ENCODE results near the gene SAP25. TPM values are rescaled to one million over a fixed set of nuclear protein-coding genes. Genes with fewer than 3 reads are reported as not detected.

Gene SAP25
- total RNA-seq, 1 donor from 2014 or later = 13.5 TPM

DNA sequence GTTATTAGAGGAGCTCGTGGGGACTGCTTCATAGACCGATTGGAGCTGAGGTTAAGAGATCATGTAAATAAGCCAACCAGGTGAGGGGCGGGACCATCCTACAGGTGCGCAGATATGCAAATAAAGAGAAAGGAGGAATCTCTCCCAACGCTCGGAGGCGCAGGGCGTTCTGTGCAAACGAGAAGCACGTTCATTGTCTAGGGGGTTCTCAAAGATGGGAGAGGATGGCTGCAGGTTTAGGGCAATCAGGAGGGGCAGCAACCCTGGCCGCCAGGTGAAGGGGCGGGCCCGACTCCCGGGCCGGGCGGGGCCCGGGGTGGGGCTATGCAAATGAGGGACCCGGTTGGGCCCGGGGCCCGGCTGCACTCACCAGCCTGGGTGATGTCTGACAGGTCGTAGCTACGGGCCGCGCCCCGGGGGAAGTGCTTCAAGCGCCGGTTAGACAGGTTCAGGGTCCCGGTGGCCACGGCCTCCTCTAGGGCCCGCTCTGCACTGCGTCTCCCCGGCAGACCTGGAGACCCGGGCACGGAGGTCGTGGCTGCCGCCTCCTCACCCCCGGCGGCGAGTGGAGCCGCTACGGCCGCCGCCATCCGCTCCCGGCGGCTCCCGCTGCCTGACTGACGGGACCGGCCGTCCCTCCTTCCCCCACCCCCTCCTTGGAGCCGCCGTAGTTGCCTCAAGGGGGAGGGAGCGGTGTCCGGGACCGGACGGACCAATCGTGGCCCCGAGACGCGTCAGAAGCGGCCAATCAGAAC is 12.0 kb upstream of the SAP25 start, which contains the start of gene LRCH4:
LRCH4 (minus strand) TSS at position 619 of the 755 bp plus-strand sequence; CDS start at position 590, 29 bp downstream.
- Mint-ChIP-seq H3K9me3 (no peaks in the 10 kb centered on the region), H3K4me3 (peak within 1 kb of the TSS; percentile 91), H3K27me3 (ENCODE audit: low read depth) (no peaks in the 10 kb centered on the region), H3K36me3 (no peaks in the 10 kb centered on the region), H3K4me1 (peaks cover 51% of the 10 kb centered on the region), H3K27ac (peak within 1 kb of the TSS; percentile 96)
- peak in 1 of 2 experiments; percentile 72 for DNase-seq (ENCODE audit: low spot score in 2 of 2, unreplicated experiment in 2 of 2)
- TF ChIP-seq, protein P1, sequence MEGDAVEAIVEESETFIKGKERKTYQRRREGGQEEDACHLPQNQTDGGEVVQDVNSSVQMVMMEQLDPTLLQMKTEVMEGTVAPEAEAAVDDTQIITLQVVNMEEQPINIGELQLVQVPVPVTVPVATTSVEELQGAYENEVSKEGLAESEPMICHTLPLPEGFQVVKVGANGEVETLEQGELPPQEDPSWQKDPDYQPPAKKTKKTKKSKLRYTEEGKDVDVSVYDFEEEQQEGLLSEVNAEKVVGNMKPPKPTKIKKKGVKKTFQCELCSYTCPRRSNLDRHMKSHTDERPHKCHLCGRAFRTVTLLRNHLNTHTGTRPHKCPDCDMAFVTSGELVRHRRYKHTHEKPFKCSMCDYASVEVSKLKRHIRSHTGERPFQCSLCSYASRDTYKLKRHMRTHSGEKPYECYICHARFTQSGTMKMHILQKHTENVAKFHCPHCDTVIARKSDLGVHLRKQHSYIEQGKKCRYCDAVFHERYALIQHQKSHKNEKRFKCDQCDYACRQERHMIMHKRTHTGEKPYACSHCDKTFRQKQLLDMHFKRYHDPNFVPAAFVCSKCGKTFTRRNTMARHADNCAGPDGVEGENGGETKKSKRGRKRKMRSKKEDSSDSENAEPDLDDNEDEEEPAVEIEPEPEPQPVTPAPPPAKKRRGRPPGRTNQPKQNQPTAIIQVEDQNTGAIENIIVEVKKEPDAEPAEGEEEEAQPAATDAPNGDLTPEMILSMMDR (IDR thresholded peaks at IDR 0.05; ENCODE audit: unreplicated experiment) = no peak

DNA sequence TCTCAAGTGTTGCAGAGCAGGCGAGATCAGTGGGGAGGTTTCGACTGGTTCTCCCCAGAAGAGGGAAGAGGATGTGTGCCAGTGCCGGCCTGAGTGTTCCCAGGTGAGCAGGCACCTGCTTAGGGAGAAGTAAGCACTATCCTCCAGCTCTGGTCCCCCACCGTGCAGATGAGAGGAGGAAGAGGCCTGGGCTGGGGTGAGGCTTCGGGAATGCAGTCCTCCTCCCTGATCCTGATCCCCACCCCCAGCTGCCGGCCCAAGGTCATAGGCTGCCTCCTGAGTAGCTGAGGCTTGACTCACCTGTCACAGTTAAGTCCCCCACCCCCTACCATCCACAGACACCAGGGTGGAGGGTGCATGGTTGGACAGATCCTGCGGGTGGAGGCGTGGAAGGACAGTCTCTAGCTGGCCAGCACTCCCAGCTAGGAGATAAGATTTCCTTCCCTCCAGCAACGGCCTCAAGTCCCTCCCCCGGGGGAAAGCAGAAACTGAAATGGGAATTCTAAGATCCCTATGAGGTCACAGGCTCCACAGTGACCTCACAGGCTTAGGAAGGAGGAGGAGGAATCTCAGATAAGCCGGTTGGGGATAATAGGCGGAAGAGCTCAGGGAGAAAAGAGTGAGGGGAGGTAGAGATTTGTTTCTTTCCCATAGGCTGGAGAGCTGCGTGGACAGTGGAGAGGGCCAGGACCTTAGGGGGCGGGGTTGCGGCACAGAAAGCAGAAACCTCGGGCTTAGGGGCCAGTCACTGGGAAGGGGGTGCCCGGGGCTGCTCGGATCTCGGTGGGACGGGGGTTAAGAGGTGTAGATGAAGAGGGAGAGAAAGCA is 11.2 kb upstream of the SAP25 start:
- TF ChIP-seq, protein P1 (IDR thresholded peaks at IDR 0.05; ENCODE audit: unreplicated experiment) = no peak
- H3K9me3 Mint-ChIP-seq = no peaks in the 10 kb centered on the region
- H3K27me3 Mint-ChIP-seq (ENCODE audit: low read depth) = no peaks in the 10 kb centered on the region
- H3K36me3 Mint-ChIP-seq = no peaks in the 10 kb centered on the region
- peak overlapping the region; percentile 96 for H3K27ac Mint-ChIP-seq
- peaks cover 43% of the 10 kb centered on the region for H3K4me1 Mint-ChIP-seq
- H3K4me3 Mint-ChIP-seq = peak overlapping the region; percentile 91
- no peak for DNase-seq (ENCODE audit: low spot score in 2 of 2, unreplicated experiment in 2 of 2)

DNA sequence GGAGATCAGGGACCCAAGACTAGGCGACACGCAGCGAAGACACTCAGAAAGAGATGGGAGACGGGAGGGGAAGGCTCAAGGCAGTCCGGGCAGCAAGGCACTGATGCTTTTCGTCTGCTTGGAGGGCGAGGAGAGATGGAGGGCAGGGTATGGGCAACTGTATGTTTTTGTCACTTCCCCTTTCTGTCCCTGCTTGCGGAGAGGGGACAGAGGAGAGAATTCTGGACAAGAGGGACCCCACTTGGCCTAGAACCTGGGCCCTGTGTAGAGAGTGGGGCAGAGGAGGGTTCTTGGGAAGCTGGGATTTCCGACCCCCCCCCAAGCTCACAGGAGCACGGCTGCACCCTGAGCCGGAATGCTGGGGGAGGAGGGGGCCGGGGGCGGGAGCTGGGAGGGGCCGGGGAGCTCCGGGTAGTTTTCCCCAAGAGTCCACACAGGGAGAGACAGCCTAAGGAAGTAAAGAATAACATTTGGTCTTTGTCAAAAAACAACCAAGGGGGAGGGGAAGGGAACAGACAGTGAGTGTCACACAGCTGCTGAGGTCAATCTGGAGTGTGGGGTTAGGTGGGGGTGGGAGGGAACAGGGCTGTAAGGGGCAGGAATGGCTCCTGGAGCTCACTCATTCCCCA is 10.5 kb upstream of the SAP25 start:
- H3K27me3 Mint-ChIP-seq (ENCODE audit: low read depth) = no peaks in the 10 kb centered on the region
- TF ChIP-seq, protein P1 (IDR thresholded peaks at IDR 0.05; ENCODE audit: unreplicated experiment) = no peak
- peaks cover 36% of the 10 kb centered on the region for H3K4me1 Mint-ChIP-seq
- H3K27ac Mint-ChIP-seq = peak overlapping the region; percentile 96
- no peak for DNase-seq (ENCODE audit: low spot score in 2 of 2, unreplicated experiment in 2 of 2)
- H3K4me3 Mint-ChIP-seq = peak overlapping the region; percentile 91
- no peaks in the 10 kb centered on the region for H3K9me3 Mint-ChIP-seq
- H3K36me3 Mint-ChIP-seq = no peaks in the 10 kb centered on the region

DNA sequence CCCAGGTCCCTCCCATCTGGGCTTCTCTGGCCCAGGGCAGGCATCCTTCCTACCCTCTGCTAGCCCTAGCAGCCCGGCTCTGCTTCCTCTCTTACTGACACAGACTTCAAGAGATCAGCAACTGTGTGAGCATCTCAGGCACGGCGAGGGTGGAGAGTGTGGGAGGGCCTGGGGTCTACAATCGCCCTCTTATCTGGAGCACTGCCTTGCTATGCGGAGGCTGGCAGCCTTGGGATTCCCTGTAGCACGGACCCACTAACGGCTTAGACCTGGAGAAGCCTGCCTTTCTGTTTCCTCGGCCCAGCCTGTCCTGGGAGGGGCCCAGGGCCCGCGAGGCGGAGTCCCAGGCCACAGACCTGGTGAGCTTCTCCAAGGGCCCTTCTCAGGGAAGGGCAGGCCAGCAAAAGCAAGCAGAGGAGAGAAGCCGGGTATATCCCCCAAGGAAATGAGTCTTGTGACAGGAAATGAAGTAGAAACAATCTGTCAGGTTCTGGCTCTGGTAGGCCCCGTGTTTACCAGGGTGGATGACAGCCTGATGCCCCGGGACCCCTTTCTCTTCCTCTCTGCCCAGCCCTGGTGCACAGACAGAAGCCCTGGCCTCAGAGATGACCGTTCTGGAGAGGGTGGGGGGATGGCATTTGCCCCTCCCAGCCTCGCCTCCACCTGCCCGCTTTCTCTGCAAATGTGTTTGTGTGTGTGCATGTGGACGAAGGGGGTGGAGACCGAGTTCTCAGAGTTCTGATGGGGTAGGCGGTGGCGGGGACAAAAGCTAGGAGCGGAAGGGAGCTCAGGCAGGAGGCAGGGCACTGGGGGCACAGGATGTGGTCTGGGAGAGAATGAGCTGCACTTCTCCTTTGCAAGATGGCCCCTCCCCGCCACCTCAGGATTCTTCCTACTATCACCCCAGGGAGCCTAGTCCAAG is 9.7 kb upstream of the SAP25 start:
- no peaks in the 10 kb centered on the region for H3K27me3 Mint-ChIP-seq (ENCODE audit: low read depth)
- TF ChIP-seq, protein P1 (IDR thresholded peaks at IDR 0.05; ENCODE audit: unreplicated experiment) = no peak
- no peak for DNase-seq (ENCODE audit: low spot score in 2 of 2, unreplicated experiment in 2 of 2)
- peak overlapping the region; percentile 91 for H3K4me3 Mint-ChIP-seq
- H3K4me1 Mint-ChIP-seq = peaks cover 34% of the 10 kb centered on the region
- H3K27ac Mint-ChIP-seq = peak overlapping the region; percentile 91
- H3K9me3 Mint-ChIP-seq = no peaks in the 10 kb centered on the region
- no peaks in the 10 kb centered on the region for H3K36me3 Mint-ChIP-seq

DNA sequence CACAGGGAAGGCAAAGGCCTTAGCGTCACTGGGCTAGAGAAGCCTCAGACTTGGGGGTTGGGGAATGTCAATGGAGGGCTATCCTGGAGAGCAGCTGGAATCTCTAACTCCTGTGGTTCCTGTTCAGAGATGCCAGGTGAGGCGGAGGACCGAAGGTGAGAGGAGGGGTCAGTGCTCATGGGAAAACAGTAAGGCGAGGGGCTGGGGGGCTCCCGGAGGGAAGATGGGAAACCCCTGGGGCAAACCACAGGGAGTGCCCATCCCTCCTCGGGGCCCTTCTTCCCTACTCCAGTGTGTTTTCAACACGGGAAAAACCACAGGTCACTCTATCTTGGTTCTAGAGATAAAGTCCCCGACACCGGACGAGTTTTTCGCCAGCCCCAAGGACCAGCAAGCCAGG is 8.9 kb upstream of the SAP25 start:
- H3K27ac Mint-ChIP-seq = peak overlapping the region; percentile 91
- no peak for DNase-seq (ENCODE audit: low spot score in 2 of 2, unreplicated experiment in 2 of 2)
- no peaks in the 10 kb centered on the region for H3K27me3 Mint-ChIP-seq (ENCODE audit: low read depth)
- H3K9me3 Mint-ChIP-seq = no peaks in the 10 kb centered on the region
- peaks cover 32% of the 10 kb centered on the region for H3K4me1 Mint-ChIP-seq
- TF ChIP-seq, protein P1 (IDR thresholded peaks at IDR 0.05; ENCODE audit: unreplicated experiment) = no peak
- no peaks in the 10 kb centered on the region for H3K36me3 Mint-ChIP-seq
- H3K4me3 Mint-ChIP-seq = peak overlapping the region; percentile 91

All from mesothelial cell of epicardium (in vitro differentiated cells).